Measurements from ENCODE around the gene LZTFL1.

- TF ChIP-seq, protein P1, sequence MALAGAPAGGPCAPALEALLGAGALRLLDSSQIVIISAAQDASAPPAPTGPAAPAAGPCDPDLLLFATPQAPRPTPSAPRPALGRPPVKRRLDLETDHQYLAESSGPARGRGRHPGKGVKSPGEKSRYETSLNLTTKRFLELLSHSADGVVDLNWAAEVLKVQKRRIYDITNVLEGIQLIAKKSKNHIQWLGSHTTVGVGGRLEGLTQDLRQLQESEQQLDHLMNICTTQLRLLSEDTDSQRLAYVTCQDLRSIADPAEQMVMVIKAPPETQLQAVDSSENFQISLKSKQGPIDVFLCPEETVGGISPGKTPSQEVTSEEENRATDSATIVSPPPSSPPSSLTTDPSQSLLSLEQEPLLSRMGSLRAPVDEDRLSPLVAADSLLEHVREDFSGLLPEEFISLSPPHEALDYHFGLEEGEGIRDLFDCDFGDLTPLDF (CRISPR knock-in tag; IDR thresholded peaks at IDR 0.05): no peak
- TF ChIP-seq CTCF (IDR thresholded peaks at IDR 0.05) (no peak), ZNF281 (CRISPR knock-in tag; IDR thresholded peaks at IDR 0.05) (no peak), CREM (CRISPR knock-in tag; IDR thresholded peaks at IDR 0.05) (no peak), KAT7 (CRISPR knock-in tag; IDR thresholded peaks at IDR 0.05; ENCODE audit: borderline replicate concordance) (no peak), ETV6 (CRISPR knock-in tag; IDR thresholded peaks at IDR 0.05) (no peak), USF1 (CRISPR knock-in tag; IDR thresholded peaks at IDR 0.05) (no peak), MLX (CRISPR knock-in tag; IDR thresholded peaks at IDR 0.05) (no peak)
- TF ChIP-seq, protein P2, sequence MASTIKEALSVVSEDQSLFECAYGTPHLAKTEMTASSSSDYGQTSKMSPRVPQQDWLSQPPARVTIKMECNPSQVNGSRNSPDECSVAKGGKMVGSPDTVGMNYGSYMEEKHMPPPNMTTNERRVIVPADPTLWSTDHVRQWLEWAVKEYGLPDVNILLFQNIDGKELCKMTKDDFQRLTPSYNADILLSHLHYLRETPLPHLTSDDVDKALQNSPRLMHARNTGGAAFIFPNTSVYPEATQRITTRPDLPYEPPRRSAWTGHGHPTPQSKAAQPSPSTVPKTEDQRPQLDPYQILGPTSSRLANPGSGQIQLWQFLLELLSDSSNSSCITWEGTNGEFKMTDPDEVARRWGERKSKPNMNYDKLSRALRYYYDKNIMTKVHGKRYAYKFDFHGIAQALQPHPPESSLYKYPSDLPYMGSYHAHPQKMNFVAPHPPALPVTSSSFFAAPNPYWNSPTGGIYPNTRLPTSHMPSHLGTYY (CRISPR knock-in tag; IDR thresholded peaks at IDR 0.05): no peak
- TF ChIP-seq, protein P3, sequence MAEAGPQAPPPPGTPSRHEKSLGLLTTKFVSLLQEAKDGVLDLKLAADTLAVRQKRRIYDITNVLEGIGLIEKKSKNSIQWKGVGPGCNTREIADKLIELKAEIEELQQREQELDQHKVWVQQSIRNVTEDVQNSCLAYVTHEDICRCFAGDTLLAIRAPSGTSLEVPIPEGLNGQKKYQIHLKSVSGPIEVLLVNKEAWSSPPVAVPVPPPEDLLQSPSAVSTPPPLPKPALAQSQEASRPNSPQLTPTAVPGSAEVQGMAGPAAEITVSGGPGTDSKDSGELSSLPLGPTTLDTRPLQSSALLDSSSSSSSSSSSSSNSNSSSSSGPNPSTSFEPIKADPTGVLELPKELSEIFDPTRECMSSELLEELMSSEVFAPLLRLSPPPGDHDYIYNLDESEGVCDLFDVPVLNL (CRISPR knock-in tag; IDR thresholded peaks at IDR 0.05; ENCODE audit: borderline replicate concordance, low read depth): no peak
- TF ChIP-seq, protein P4, sequence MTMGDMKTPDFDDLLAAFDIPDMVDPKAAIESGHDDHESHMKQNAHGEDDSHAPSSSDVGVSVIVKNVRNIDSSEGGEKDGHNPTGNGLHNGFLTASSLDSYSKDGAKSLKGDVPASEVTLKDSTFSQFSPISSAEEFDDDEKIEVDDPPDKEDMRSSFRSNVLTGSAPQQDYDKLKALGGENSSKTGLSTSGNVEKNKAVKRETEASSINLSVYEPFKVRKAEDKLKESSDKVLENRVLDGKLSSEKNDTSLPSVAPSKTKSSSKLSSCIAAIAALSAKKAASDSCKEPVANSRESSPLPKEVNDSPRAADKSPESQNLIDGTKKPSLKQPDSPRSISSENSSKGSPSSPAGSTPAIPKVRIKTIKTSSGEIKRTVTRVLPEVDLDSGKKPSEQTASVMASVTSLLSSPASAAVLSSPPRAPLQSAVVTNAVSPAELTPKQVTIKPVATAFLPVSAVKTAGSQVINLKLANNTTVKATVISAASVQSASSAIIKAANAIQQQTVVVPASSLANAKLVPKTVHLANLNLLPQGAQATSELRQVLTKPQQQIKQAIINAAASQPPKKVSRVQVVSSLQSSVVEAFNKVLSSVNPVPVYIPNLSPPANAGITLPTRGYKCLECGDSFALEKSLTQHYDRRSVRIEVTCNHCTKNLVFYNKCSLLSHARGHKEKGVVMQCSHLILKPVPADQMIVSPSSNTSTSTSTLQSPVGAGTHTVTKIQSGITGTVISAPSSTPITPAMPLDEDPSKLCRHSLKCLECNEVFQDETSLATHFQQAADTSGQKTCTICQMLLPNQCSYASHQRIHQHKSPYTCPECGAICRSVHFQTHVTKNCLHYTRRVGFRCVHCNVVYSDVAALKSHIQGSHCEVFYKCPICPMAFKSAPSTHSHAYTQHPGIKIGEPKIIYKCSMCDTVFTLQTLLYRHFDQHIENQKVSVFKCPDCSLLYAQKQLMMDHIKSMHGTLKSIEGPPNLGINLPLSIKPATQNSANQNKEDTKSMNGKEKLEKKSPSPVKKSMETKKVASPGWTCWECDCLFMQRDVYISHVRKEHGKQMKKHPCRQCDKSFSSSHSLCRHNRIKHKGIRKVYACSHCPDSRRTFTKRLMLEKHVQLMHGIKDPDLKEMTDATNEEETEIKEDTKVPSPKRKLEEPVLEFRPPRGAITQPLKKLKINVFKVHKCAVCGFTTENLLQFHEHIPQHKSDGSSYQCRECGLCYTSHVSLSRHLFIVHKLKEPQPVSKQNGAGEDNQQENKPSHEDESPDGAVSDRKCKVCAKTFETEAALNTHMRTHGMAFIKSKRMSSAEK (CRISPR knock-in tag; IDR thresholded peaks at IDR 0.05; ENCODE audit: borderline replicate concordance): no peak
Measured at GRCh38 chr3:45871780-45872179, 29.9 kb upstream of the LZTFL1 start.

Measured in WTC11 (cell line).